Measurements from ENCODE around the gene RBM7. TPM values are rescaled to one million over a fixed set of nuclear protein-coding genes. Genes with fewer than 3 reads are reported as not detected.

The RBM7 gene
- total RNA-seq, 2 experiments from 2014 or later: 46.7 to 72.3 TPM

- Mint-ChIP-seq H3K4me3 (no peak overlapping the region), H3K9me3 (ENCODE audit: low read depth) (no peaks in the 10 kb centered on the region), H3K27ac (no peak overlapping the region), H3K36me3 (ENCODE audit: low read depth) (no peaks in the 10 kb centered on the region), H3K4me1 (no peaks in the 10 kb centered on the region), H3K27me3 (peaks cover 14% of the 10 kb centered on the region)
- intact Hi-C loops (cut with DNase I, micrococcal nuclease): no loop called here
- CTCF ChIA-PET: no interaction called here
- DNase-seq (no peak), ATAC-seq (no peak)
- POLR2A ChIA-PET: no interaction called here
Observed at GRCh38 chr11:114375052-114375451, 25.4 kb upstream of the RBM7 start.

DNA sequence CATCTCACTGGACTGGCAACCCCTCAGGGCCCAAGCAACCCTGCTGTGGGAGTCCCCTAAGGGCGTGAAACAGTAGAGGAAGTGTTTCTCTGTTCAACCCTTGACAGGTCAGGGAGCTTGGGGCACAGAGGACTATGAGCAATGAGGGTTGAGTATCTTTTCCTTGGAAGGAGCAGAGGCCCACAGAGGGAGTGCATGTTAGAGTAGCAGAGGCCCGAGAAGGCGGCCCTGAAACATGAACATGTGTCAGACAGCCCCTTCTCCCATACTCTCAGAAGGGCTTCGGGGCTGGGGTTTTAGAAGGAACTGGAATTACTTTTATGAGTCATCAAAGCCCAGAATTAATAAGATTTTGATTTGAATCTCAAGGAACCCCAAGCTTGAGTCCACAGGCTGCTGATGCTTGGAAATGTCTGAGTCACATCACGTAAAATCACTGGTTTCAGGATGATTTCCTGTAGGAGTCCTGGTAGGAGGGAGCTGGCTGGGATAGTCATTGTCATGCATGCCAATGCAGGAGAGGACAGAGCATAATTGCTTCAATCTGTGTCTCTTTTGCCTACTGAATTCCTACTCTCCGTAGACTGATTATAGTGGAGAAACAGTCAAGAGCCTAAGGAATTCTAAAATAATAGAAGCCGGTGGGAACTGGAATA lies 22.7 kb upstream of the RBM7 start:
- ChIA-PET POLR2A (no interaction called here), CTCF (interaction anchor here (0.6 kb wide), 1 partner anchor 187 kb away, joined by 3 read pairs; no protein-coding TSS in a partner anchor)
- Mint-ChIP-seq H3K4me1 (peaks cover 8% of the 10 kb centered on the region), H3K36me3 (ENCODE audit: low read depth) (no peaks in the 10 kb centered on the region), H3K9me3 (ENCODE audit: low read depth) (peaks cover 3% of the 10 kb centered on the region), H3K27me3 (peaks cover 11% of the 10 kb centered on the region), H3K4me3 (no peak overlapping the region), H3K27ac (no peak overlapping the region)
- ATAC-seq: no peak
- no peak for DNase-seq
- intact Hi-C loops (cut with DNase I, micrococcal nuclease): no loop called here

- Mint-ChIP-seq H3K4me3 (no peak overlapping the region), H3K9me3 (ENCODE audit: low read depth) (peaks cover 3% of the 10 kb centered on the region), H3K27ac (no peak overlapping the region), H3K4me1 (peaks cover 8% of the 10 kb centered on the region), H3K27me3 (peaks cover 4% of the 10 kb centered on the region), H3K36me3 (ENCODE audit: low read depth) (no peaks in the 10 kb centered on the region)
- ChIA-PET POLR2A (no interaction called here), CTCF (interaction anchor here (0.9 to 1.4 kb wide), 2 partner anchors 42 to 59 kb away, joined by 3 to 4 read pairs; no protein-coding TSS in a partner anchor)
- no peak for ATAC-seq
- intact Hi-C loops (cut with DNase I, micrococcal nuclease): no loop called here
- no peak for DNase-seq
Observed at GRCh38 chr11:114379394-114380069, 20.9 kb upstream of the RBM7 start.

GRCh38 chr11:114382509-114382908 lies 18.0 kb upstream of the RBM7 start:
- no peak overlapping the region for H3K27ac Mint-ChIP-seq
- H3K4me1 Mint-ChIP-seq: peaks cover 8% of the 10 kb centered on the region
- ChIA-PET CTCF (no interaction called here), POLR2A (no interaction called here)
- ATAC-seq: no peak
- peaks cover 3% of the 10 kb centered on the region for H3K9me3 Mint-ChIP-seq (ENCODE audit: low read depth)
- DNase-seq: no peak
- peaks cover 14% of the 10 kb centered on the region for H3K27me3 Mint-ChIP-seq
- intact Hi-C loops (cut with DNase I, micrococcal nuclease): no loop called here
- no peak overlapping the region for H3K4me3 Mint-ChIP-seq
- no peaks in the 10 kb centered on the region for H3K36me3 Mint-ChIP-seq (ENCODE audit: low read depth)

DNA sequence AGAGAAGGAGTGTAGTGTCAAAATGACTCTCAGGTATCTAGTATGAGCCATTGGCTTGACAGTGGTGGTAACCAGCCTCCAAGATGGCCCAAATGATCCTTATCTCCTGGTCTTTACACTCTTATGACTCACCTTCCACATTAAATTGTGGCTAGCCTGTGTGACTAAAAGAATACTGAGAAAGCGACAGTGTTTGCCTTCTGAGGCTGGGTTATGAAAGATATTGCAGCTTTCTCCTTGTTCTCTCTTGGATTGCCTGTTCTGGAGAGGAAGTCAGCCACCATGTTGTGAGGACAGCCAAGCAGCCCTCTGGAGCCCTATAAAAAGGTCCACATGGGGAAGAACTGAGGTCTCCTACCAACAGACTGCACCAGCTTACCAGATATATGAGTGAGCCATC lies 16.0 kb upstream of the RBM7 start:
- peak; percentile 61 for ATAC-seq

DNA sequence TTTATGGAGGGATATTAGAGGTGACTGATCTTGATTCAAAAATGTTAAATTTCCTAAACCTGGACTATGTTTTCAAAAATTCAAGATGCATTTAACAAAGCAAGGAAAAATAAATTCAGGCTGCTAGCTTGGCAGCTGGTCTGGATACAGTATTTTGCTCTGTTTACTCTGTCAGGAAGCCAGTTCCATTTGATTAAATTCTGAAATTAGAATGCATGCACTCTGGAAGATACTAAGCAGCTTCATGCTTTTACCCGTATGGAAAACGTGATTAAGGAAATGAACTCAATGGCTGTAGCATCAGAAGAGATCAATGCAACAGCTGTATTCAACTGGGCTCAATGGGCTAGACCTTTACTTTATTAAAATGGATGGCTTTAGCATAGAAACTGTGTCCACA lies 14.3 kb upstream of the RBM7 start:
- ATAC-seq (no peak), DNase-seq (no peak)
- Mint-ChIP-seq H3K9me3 (ENCODE audit: low read depth) (peaks cover 3% of the 10 kb centered on the region), H3K27ac (no peak overlapping the region), H3K36me3 (ENCODE audit: low read depth) (no peaks in the 10 kb centered on the region), H3K27me3 (peaks cover 10% of the 10 kb centered on the region), H3K4me3 (no peak overlapping the region), H3K4me1 (no peaks in the 10 kb centered on the region)
- intact Hi-C loops (cut with DNase I, micrococcal nuclease): no loop called here
- POLR2A ChIA-PET: no interaction called here
- CTCF ChIA-PET: interaction anchor here (0.9 kb wide), 1 partner anchor 73 kb away, joined by 3 read pairs; no protein-coding TSS in a partner anchor

More for the DNA sequence above, 16.0 kb upstream of the RBM7 start:
- Mint-ChIP-seq H3K36me3 (ENCODE audit: low read depth) (no peaks in the 10 kb centered on the region), H3K9me3 (ENCODE audit: low read depth) (peaks cover 3% of the 10 kb centered on the region), H3K27ac (no peak overlapping the region), H3K27me3 (peaks cover 10% of the 10 kb centered on the region), H3K4me3 (no peak overlapping the region), H3K4me1 (peaks cover 8% of the 10 kb centered on the region)
- CTCF ChIA-PET: no interaction called here
- no peak for DNase-seq
- intact Hi-C loops (cut with DNase I, micrococcal nuclease): no loop called here
- POLR2A ChIA-PET: no interaction called here

GRCh38 chr11:114386545-114386944 lies 13.9 kb upstream of the RBM7 start:
- no peak for DNase-seq
- H3K4me3 Mint-ChIP-seq: no peak overlapping the region
- H3K4me1 Mint-ChIP-seq: no peaks in the 10 kb centered on the region
- intact Hi-C loops (cut with DNase I, micrococcal nuclease): no loop called here
- H3K27me3 Mint-ChIP-seq: peaks cover 10% of the 10 kb centered on the region
- H3K36me3 Mint-ChIP-seq (ENCODE audit: low read depth): no peaks in the 10 kb centered on the region
- no peak overlapping the region for H3K27ac Mint-ChIP-seq
- ChIA-PET POLR2A (no interaction called here), CTCF (interaction anchor here (0.9 kb wide), 1 partner anchor 74 kb away, joined by 3 read pairs; no protein-coding TSS in a partner anchor)
- H3K9me3 Mint-ChIP-seq (ENCODE audit: low read depth): peaks cover 3% of the 10 kb centered on the region
- no peak for ATAC-seq

- CTCF ChIA-PET: interaction anchor here (0.8 to 1.2 kb wide), 2 partner anchors 26 to 46 kb away, joined by 4 to 6 read pairs; partner anchors contain the start of gene REXO2
- no peaks in the 10 kb centered on the region for H3K27me3 Mint-ChIP-seq
- no peak overlapping the region for H3K27ac Mint-ChIP-seq
- H3K36me3 Mint-ChIP-seq (ENCODE audit: low read depth): no peaks in the 10 kb centered on the region
- H3K4me1 Mint-ChIP-seq: peaks cover 11% of the 10 kb centered on the region
- no peak overlapping the region for H3K4me3 Mint-ChIP-seq
- POLR2A ChIA-PET: interaction anchor here (0.6 kb wide), 1 partner anchor 1837 kb away, joined by 3 read pairs; no protein-coding TSS in a partner anchor
- intact Hi-C loops (cut with DNase I, micrococcal nuclease): no loop called here
- ATAC-seq: no peak
- no peak for DNase-seq
- no peaks in the 10 kb centered on the region for H3K9me3 Mint-ChIP-seq (ENCODE audit: low read depth)
Observed at GRCh38 chr11:114392735-114393667, 7.5 kb upstream of the RBM7 start.

- ChIA-PET POLR2A (no interaction called here), CTCF (no interaction called here)
Observed at GRCh38 chr11:114395736-114396135, 4.7 kb upstream of the RBM7 start.

DNA sequence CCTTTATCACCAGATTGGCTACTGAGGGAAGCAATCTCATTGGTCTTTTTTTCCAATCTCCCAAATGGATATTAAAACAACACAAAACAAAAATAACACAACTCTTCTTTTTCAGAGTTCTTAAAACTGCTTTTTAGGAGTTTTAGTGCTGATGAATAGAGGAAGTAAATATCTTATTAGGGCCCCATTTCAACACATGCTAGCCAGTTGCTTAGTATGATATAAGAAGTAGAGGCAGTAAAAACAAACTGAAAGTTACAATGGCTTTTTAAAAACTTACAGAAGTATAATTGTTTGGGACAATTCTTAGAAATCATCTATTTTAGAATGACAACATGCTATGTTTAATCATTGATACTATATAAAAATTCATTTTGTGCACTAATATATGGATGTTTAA lies 3.5 kb upstream of the RBM7 start:
- no peaks in the 10 kb centered on the region for H3K27me3 Mint-ChIP-seq
- peaks cover 24% of the 10 kb centered on the region for H3K4me1 Mint-ChIP-seq
- H3K27ac Mint-ChIP-seq: no peak overlapping the region
- DNase-seq (no peak), ATAC-seq (no peak)
- intact Hi-C loops (cut with DNase I, micrococcal nuclease): no loop called here
- H3K9me3 Mint-ChIP-seq (ENCODE audit: low read depth): no peaks in the 10 kb centered on the region
- POLR2A ChIA-PET: no interaction called here
- H3K36me3 Mint-ChIP-seq (ENCODE audit: low read depth): peaks cover 9% of the 10 kb centered on the region
- no peak overlapping the region for H3K4me3 Mint-ChIP-seq
- CTCF ChIA-PET: no interaction called here

More at GRCh38 chr11:114395736-114396135, 4.7 kb upstream of the RBM7 start:
- H3K27ac Mint-ChIP-seq: no peak overlapping the region
- H3K4me3 Mint-ChIP-seq: no peak overlapping the region
- no peaks in the 10 kb centered on the region for H3K27me3 Mint-ChIP-seq
- H3K9me3 Mint-ChIP-seq (ENCODE audit: low read depth): no peaks in the 10 kb centered on the region
- intact Hi-C loops (cut with DNase I, micrococcal nuclease): no loop called here
- H3K4me1 Mint-ChIP-seq: peaks cover 24% of the 10 kb centered on the region
- DNase-seq (no peak), ATAC-seq (no peak)
- peaks cover 8% of the 10 kb centered on the region for H3K36me3 Mint-ChIP-seq (ENCODE audit: low read depth)

GRCh38 chr11:114397349-114397982 lies 3.0 kb upstream of the RBM7 start:
- peaks cover 11% of the 10 kb centered on the region for H3K36me3 Mint-ChIP-seq (ENCODE audit: low read depth)
- intact Hi-C loops (cut with DNase I, micrococcal nuclease): no loop called here
- H3K4me1 Mint-ChIP-seq: peaks cover 28% of the 10 kb centered on the region
- CTCF ChIA-PET: interaction anchor here (0.9 to 1.3 kb wide), 2 partner anchors 51 to 57 kb away, joined by 3 to 5 read pairs; no protein-coding TSS in a partner anchor
- H3K4me3 Mint-ChIP-seq: no peak overlapping the region
- H3K27me3 Mint-ChIP-seq: no peaks in the 10 kb centered on the region
- H3K9me3 Mint-ChIP-seq (ENCODE audit: low read depth): no peaks in the 10 kb centered on the region
- ATAC-seq (no peak), DNase-seq (no peak)
- H3K27ac Mint-ChIP-seq: no peak overlapping the region
- POLR2A ChIA-PET: no interaction called here
